H9 (cell line): ENCODE results near the gene CCNC. TPM values are rescaled to one million over a fixed set of nuclear protein-coding genes. Genes with fewer than 3 reads are reported as not detected.

Experiments used
- DNase-seq: peaks from one replicate; pipeline ENCODE4 v3.0.0-alpha.2; 2017
- H2AFZ ChIP-seq: one replicate; pipeline ENCODE4 v1.6.1; 2013; ENCODE audit warnings: mild to moderate bottlenecking, low read length, control low read depth, moderate library complexity
- H2AK5ac ChIP-seq: 2 replicates; pipeline ENCODE4 v1.6.1; 2013; ENCODE audit warnings: low read length, control low read depth, mixed read lengths; ENCODE audit not compliant: insufficient read length
- H2BK120ac ChIP-seq: one replicate; pipeline ENCODE4 v1.6.1; 2013; ENCODE audit warnings: low read depth, mild to moderate bottlenecking, low read length, control low read depth, inconsistent platforms; ENCODE audit not compliant: poor library complexity, severe bottlenecking
- H2BK12ac ChIP-seq: 2 replicates; pipeline ENCODE4 v1.6.1; 2013; ENCODE audit warnings: low read length, control low read depth, mixed read lengths, low read depth; ENCODE audit not compliant: insufficient read length
- H2BK15ac ChIP-seq: 2 replicates; pipeline ENCODE4 v1.6.1; 2013; ENCODE audit warnings: low read depth, low read length, control low read depth
- H2BK20ac ChIP-seq: one replicate; pipeline ENCODE4 v1.6.1; 2013; ENCODE audit warnings: low read depth, mild to moderate bottlenecking, low read length, control low read depth, inconsistent platforms; ENCODE audit not compliant: poor library complexity, severe bottlenecking
- H2BK5ac ChIP-seq: 2 replicates; pipeline ENCODE4 v1.6.1; 2013; ENCODE audit warnings: low read length, control low read depth, mixed read lengths; ENCODE audit not compliant: insufficient read length
- H3K14ac ChIP-seq: 2 replicates; pipeline ENCODE4 v1.6.1; 2013; ENCODE audit warnings: low read length, control low read depth; ENCODE audit not compliant: insufficient read depth
- H3K18ac ChIP-seq: 2 replicates; pipeline ENCODE4 v1.6.1; 2013; ENCODE audit warnings: low read depth, mild to moderate bottlenecking, mixed read lengths, low read length, control low read depth; ENCODE audit not compliant: insufficient read length
- H3K23ac ChIP-seq: 2 replicates; pipeline ENCODE4 v1.6.1; 2013; ENCODE audit warnings: low read length, control low read depth, mixed read lengths, low read depth; ENCODE audit not compliant: insufficient read length
- H3K23me2 ChIP-seq: 2 replicates; pipeline ENCODE4 v1.6.1; 2013; ENCODE audit warnings: low read depth, mild to moderate bottlenecking, mixed read lengths, low read length, control low read depth; ENCODE audit not compliant: insufficient read length, poor library complexity, severe bottlenecking
- H3K27ac ChIP-seq: 2 replicates; pipeline ENCODE4 v1.5.1; 2013; ENCODE audit warnings: low read length, control low read depth, mixed read lengths, low read depth; ENCODE audit not compliant: insufficient read length
- H3K27me3 ChIP-seq: 2 replicates; pipeline ENCODE4 v1.6.1; 2013; ENCODE audit warnings: low read length, control low read depth, inconsistent platforms; ENCODE audit not compliant: insufficient read depth
- H3K4ac ChIP-seq: 2 replicates; pipeline ENCODE4 v1.6.1; 2013; ENCODE audit warnings: low read depth, mild to moderate bottlenecking, control low read depth, inconsistent platforms, low read length, moderate library complexity
- H3K4me1 ChIP-seq: 2 replicates; pipeline ENCODE4 v1.6.1; 2013; ENCODE audit warnings: low read length, control low read depth, inconsistent platforms; ENCODE audit not compliant: insufficient read depth
- H3K4me2 ChIP-seq: 2 replicates; pipeline ENCODE4 v1.6.1; 2013; ENCODE audit warnings: low read length, control low read depth, mixed read lengths; ENCODE audit not compliant: insufficient read length, insufficient read depth
- H3K56ac ChIP-seq: 2 replicates; pipeline ENCODE4 v1.6.1; 2013; ENCODE audit warnings: low read depth, mild to moderate bottlenecking, mixed read lengths, low read length, control low read depth; ENCODE audit not compliant: insufficient read length
- H3K79me1 ChIP-seq: 2 replicates; pipeline ENCODE4 v1.6.1; 2013; ENCODE audit warnings: low read depth, mild to moderate bottlenecking, moderate library complexity, low read length, control low read depth, inconsistent platforms; ENCODE audit not compliant: insufficient read depth, poor library complexity, severe bottlenecking
- H3K79me2 ChIP-seq: 2 replicates; pipeline ENCODE4 v1.6.1; 2013; ENCODE audit warnings: low read length, control low read depth, inconsistent platforms; ENCODE audit not compliant: insufficient read depth
- H3K9ac ChIP-seq: 2 replicates; pipeline ENCODE4 v1.6.1; 2013; ENCODE audit warnings: low read length, control low read depth, mixed read lengths; ENCODE audit not compliant: insufficient read length; ENCODE audit errors: extremely low read depth
- H3K9me3 ChIP-seq: one replicate; pipeline ENCODE4 v1.6.1; 2013; ENCODE audit warnings: low read depth, low read length, inconsistent platforms; ENCODE audit not compliant: control insufficient read depth
- H3T11ph ChIP-seq: one replicate; pipeline ENCODE4 v1.6.1; 2013; ENCODE audit warnings: mild to moderate bottlenecking, low read length, control low read depth, inconsistent platforms
- H4K20me1 ChIP-seq: one replicate; pipeline ENCODE4 v1.6.1; 2013; ENCODE audit not compliant: control insufficient read depth, insufficient read length, insufficient read depth
- H4K5ac ChIP-seq: 2 replicates; pipeline ENCODE4 v1.6.1; 2013; ENCODE audit warnings: low read depth, mild to moderate bottlenecking, mixed read lengths, low read length, control low read depth; ENCODE audit not compliant: insufficient read length
- H4K8ac ChIP-seq: replicated peaks from 2 replicates; pipeline ENCODE4 v1.6.1; 2013; ENCODE audit warnings: low read length, control low read depth, mixed read lengths, low read depth; ENCODE audit not compliant: insufficient read length
- H4K91ac ChIP-seq: 2 replicates; pipeline ENCODE4 v1.6.1; 2013; ENCODE audit warnings: low read depth, mild to moderate bottlenecking, moderate library complexity, mixed read lengths, low read length, control low read depth; ENCODE audit not compliant: insufficient read length
- H3K27ac Mint-ChIP-seq, 3 experiments: 2 replicates in 2 of 3; 3 replicates in 1 of 3; pipeline ENCODE4 v1.8.0; 2020 to 2021; ENCODE audit warnings: mixed read lengths in 3 of 3, mild to moderate bottlenecking in 1 of 3, moderate library complexity in 1 of 3
- H3K27me3 Mint-ChIP-seq: 2 replicates; pipeline ENCODE4 v1.8.0; 2021; ENCODE audit warnings: low read depth, mild to moderate bottlenecking, moderate library complexity, mixed read lengths
- H3K36me3 Mint-ChIP-seq, 3 experiments: 2 replicates in 2 of 3; 3 replicates in 1 of 3; pipeline ENCODE4 v1.8.0; 2020 to 2021; ENCODE audit warnings: low read depth in 3 of 3, mixed read lengths in 3 of 3; ENCODE audit not compliant: insufficient read depth in 1 of 3
- H3K4me1 Mint-ChIP-seq, 2 experiments: 2 replicates each; pipeline ENCODE4 v1.8.0; 2020; ENCODE audit warnings: mixed read lengths in 2 of 2
- H3K4me3 Mint-ChIP-seq, 2 experiments: 2 replicates in 1 of 2; 3 replicates in 1 of 2; pipeline ENCODE4 v1.8.0; 2020 to 2021; ENCODE audit warnings: mild to moderate bottlenecking in 2 of 2, mixed read lengths in 2 of 2, moderate library complexity in 1 of 2
- H3K9me3 Mint-ChIP-seq, 2 experiments: 2 replicates in 1 of 2; 3 replicates in 1 of 2; pipeline ENCODE4 v1.8.0; 2020; ENCODE audit warnings: mild to moderate bottlenecking in 2 of 2, mixed read lengths in 2 of 2, moderate library complexity in 1 of 2
- WGBS: extraction: QIAGEN DNeasy Blood & Tissue Kit; methylation state at CpG from one replicate; pipeline ENCODE4 v1.1.7; 2013; ENCODE audit warnings: missing lambda C conversion rate, low lambda C conversion rate, mixed read lengths; ENCODE audit not compliant: insufficient read length; ENCODE audit errors: extremely low coverage; 5-methylcytosine and 5-hydroxymethylcytosine counted together
- total RNA-seq: library from RNA; stranded (reverse); gene quantifications from 2 replicates; pipeline ENCODE4 v1.2.1, GENCODE V29; 2021
- TF ChIP-seq, protein P1 (sequence below): fragments of 200-600 bp; sonication (generic); conservative IDR thresholded peaks from 3 replicates; pipeline ENCODE4 v1.8.0; 2021; ENCODE audit warnings: antibody characterized with exemption, mild to moderate bottlenecking

CCNC gene
- total RNA-seq, 1 experiment from 2014 or later: 112 TPM

DNA sequence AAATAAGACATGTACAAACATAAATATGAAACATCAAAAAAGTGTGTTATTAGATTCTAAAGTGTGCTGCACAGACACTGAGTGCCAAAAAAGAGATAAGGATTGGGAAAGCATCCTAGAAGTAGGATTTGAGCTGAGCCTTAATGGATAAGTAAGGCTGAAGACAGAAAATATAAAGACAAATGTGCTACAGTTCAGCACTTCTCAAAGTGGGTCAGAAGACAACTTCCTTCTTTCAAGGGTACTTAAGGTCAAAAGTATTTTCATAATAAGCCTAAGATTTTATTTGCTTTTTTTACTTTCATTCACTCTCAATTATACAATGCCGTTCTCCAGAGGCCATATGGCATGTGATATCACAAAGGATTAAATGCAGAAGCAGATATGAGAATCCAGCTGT is 70.0 kb downstream of the CCNC start:
- Histone ChIP-seq H4K91ac (no peak overlapping the region), H4K20me1 (no peaks in the 10 kb centered on the region), H4K5ac (no peak overlapping the region), H3K23ac (no peak overlapping the region), H3K56ac (no peak overlapping the region), H3K4me1 (no peaks in the 10 kb centered on the region), H3K4me2 (no peak overlapping the region), H3K23me2 (no peaks in the 10 kb centered on the region), H3K27ac (no peak overlapping the region), H2BK120ac (no peak overlapping the region), H3K4ac (no peak overlapping the region), H3K27me3 (no peaks in the 10 kb centered on the region), H3K18ac (no peak overlapping the region), H2BK15ac (no peak overlapping the region), H4K8ac (no peak overlapping the region), H2AK5ac (no peak overlapping the region), H2BK12ac (no peak overlapping the region), H3T11ph (no peak overlapping the region), H3K9me3 (no peaks in the 10 kb centered on the region), H3K79me2 (no peaks in the 10 kb centered on the region), H3K79me1 (no peaks in the 10 kb centered on the region), H3K9ac (no peak overlapping the region), H2AFZ (no peak overlapping the region), H2BK5ac (no peak overlapping the region), H2BK20ac (no peak overlapping the region), H3K14ac (no peak overlapping the region)
- Mint-ChIP-seq H3K36me3 (peaks cover 16 to 41% (median 27%) of the 10 kb centered on the region in 3 experiments; a peak in 5 of 7 replicates), H3K4me3 (no peak overlapping the region), H3K9me3 (no peaks in the 10 kb centered on the region), H3K27me3 (no peaks in the 10 kb centered on the region), H3K27ac (no peak overlapping the region), H3K4me1 (no peaks in the 10 kb centered on the region)
- no CpG with 5 or more reads among the region's 1 CpG for WGBS
- DNase-seq: no peak
- TF ChIP-seq, protein P1, sequence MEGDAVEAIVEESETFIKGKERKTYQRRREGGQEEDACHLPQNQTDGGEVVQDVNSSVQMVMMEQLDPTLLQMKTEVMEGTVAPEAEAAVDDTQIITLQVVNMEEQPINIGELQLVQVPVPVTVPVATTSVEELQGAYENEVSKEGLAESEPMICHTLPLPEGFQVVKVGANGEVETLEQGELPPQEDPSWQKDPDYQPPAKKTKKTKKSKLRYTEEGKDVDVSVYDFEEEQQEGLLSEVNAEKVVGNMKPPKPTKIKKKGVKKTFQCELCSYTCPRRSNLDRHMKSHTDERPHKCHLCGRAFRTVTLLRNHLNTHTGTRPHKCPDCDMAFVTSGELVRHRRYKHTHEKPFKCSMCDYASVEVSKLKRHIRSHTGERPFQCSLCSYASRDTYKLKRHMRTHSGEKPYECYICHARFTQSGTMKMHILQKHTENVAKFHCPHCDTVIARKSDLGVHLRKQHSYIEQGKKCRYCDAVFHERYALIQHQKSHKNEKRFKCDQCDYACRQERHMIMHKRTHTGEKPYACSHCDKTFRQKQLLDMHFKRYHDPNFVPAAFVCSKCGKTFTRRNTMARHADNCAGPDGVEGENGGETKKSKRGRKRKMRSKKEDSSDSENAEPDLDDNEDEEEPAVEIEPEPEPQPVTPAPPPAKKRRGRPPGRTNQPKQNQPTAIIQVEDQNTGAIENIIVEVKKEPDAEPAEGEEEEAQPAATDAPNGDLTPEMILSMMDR: no peak
